Prostate gland (tissue), 2 donors: ENCODE data around the gene DAP.
"Not testable (repeated sequence)": the region's sequence is repeated elsewhere in the genome, so short reads cannot be mapped to it uniquely, and the experiment has no call there.

ENCODE experiments used
- POLR2A ChIP-seq: fragments of 450-650 bp; IDR thresholded peaks from one replicate; pipeline ENCODE4 v1.6.1; 2016; ENCODE audit warnings: antibody characterized with exemption, mild to moderate bottlenecking
- TF ChIP-seq, protein P1 (sequence below), 4 experiments: fragments of 200-600 bp in 2 of 4; fragments of 450-650 bp in 2 of 4; sonication (generic) in 2 of 4; IDR thresholded peaks; 1 replicate in 3 of 4; 2 replicates in 1 of 4; pipeline ENCODE4 v1.5.1; 2016 to 2019; ENCODE audit warnings: antibody characterized with exemption in 4 of 4, mild to moderate bottlenecking in 2 of 4, moderate library complexity in 2 of 4

DNA sequence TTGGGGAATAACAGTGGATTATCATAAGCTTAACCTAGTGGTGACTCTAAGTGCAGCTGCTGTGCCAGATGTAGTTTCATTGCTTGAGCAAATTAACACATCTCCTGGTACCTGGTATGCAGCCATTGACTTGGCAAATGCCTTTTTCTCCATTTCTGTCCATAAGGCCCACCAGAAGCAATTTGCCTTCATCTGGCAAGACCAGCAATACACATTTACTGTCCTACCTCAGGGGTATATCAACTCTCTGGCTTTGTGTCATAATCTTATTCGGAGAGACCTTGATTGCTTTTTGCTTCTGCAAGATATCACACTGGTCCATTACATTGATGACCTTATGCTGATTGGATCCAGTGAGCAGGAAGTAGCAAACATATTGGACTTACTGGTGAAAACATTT lies 42.4 kb downstream of the DAP start:
- TF ChIP-seq, protein P1, sequence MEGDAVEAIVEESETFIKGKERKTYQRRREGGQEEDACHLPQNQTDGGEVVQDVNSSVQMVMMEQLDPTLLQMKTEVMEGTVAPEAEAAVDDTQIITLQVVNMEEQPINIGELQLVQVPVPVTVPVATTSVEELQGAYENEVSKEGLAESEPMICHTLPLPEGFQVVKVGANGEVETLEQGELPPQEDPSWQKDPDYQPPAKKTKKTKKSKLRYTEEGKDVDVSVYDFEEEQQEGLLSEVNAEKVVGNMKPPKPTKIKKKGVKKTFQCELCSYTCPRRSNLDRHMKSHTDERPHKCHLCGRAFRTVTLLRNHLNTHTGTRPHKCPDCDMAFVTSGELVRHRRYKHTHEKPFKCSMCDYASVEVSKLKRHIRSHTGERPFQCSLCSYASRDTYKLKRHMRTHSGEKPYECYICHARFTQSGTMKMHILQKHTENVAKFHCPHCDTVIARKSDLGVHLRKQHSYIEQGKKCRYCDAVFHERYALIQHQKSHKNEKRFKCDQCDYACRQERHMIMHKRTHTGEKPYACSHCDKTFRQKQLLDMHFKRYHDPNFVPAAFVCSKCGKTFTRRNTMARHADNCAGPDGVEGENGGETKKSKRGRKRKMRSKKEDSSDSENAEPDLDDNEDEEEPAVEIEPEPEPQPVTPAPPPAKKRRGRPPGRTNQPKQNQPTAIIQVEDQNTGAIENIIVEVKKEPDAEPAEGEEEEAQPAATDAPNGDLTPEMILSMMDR (IDR thresholded peaks at IDR 0.05) = not testable (repeated sequence)
- not testable (repeated sequence) for TF ChIP-seq POLR2A
